Measurements from ENCODE around the gene CNTNAP5. TPM values are rescaled to one million over a fixed set of nuclear protein-coding genes. Genes with fewer than 3 reads are reported as not detected.

Gene CNTNAP5
- total RNA-seq, 4 donors from 2014 or later = not detected

- no peaks in the 10 kb centered on the region for H3K9me3 ChIP-seq
- no peak overlapping the region for H3K27ac ChIP-seq
- no peaks in the 10 kb centered on the region for H3K4me1 ChIP-seq
- TF ChIP-seq EP300 (IDR thresholded peaks at IDR 0.05) (no peak), POLR2AphosphoS5 (IDR thresholded peaks at IDR 0.05) (no peak), CTCF (IDR thresholded peaks at IDR 0.05) (no peak), POLR2A (IDR thresholded peaks at IDR 0.05) (no peak)
- H3K4me3 ChIP-seq = no peak overlapping the region
- no peaks in the 10 kb centered on the region for H3K27me3 ChIP-seq
- no peak for DNase-seq (ENCODE audit: low spot score in 2 of 2)
- WGBS = 65% methylated on average over 7 of the region's 7 CpGs
- H3K36me3 ChIP-seq = no peaks in the 10 kb centered on the region
Measured at GRCh38 chr2:124533226-124533954, 508.3 kb downstream of the CNTNAP5 start.

GRCh38 chr2:124534028-124534427 lies 508.9 kb downstream of the CNTNAP5 start:
- Histone ChIP-seq H3K4me3 (no peak overlapping the region), H3K9me3 (no peaks in the 10 kb centered on the region), H3K27me3 (no peaks in the 10 kb centered on the region), H3K36me3 (no peaks in the 10 kb centered on the region), H3K4me1 (no peaks in the 10 kb centered on the region), H3K27ac (no peak overlapping the region)
- TF ChIP-seq POLR2AphosphoS5 (IDR thresholded peaks at IDR 0.05) = no peak
- no peak for TF ChIP-seq POLR2A (IDR thresholded peaks at IDR 0.05)
- no peak for TF ChIP-seq EP300 (IDR thresholded peaks at IDR 0.05)
- no peak for TF ChIP-seq CTCF (IDR thresholded peaks at IDR 0.05)
- no peak for DNase-seq (ENCODE audit: low spot score in 2 of 2)
- WGBS = 76% methylated on average over 2 of the region's 2 CpGs

- no peaks in the 10 kb centered on the region for H3K4me1 ChIP-seq
- H3K4me3 ChIP-seq = no peak overlapping the region
- no peaks in the 10 kb centered on the region for H3K27me3 ChIP-seq
- H3K36me3 ChIP-seq = no peaks in the 10 kb centered on the region
- no peaks in the 10 kb centered on the region for H3K9me3 ChIP-seq
- 86% methylated on average over 3 of the region's 3 CpGs for WGBS
- no peak for DNase-seq (ENCODE audit: low spot score in 2 of 2)
- TF ChIP-seq POLR2AphosphoS5 (IDR thresholded peaks at IDR 0.05) (no peak), EP300 (IDR thresholded peaks at IDR 0.05) (no peak), POLR2A (IDR thresholded peaks at IDR 0.05) (no peak), CTCF (IDR thresholded peaks at IDR 0.05) (no peak)
- no peak overlapping the region for H3K27ac ChIP-seq
Measured at GRCh38 chr2:124535816-124536215, 510.7 kb downstream of the CNTNAP5 start.

- WGBS = 67% methylated on average over 5 of the region's 5 CpGs
- no peaks in the 10 kb centered on the region for H3K9me3 ChIP-seq
- H3K27me3 ChIP-seq = no peaks in the 10 kb centered on the region
- H3K4me3 ChIP-seq = no peak overlapping the region
- H3K4me1 ChIP-seq = no peaks in the 10 kb centered on the region
- H3K36me3 ChIP-seq = no peaks in the 10 kb centered on the region
- no peak for DNase-seq (ENCODE audit: low spot score in 2 of 2)
- TF ChIP-seq EP300 (IDR thresholded peaks at IDR 0.05) (no peak), CTCF (IDR thresholded peaks at IDR 0.05) (no peak), POLR2AphosphoS5 (IDR thresholded peaks at IDR 0.05) (no peak), POLR2A (IDR thresholded peaks at IDR 0.05) (no peak)
- H3K27ac ChIP-seq = no peak overlapping the region
Measured at GRCh38 chr2:124536591-124536990, 511.5 kb downstream of the CNTNAP5 start.

- Histone ChIP-seq H3K36me3 (no peaks in the 10 kb centered on the region), H3K27ac (no peak overlapping the region), H3K9me3 (no peaks in the 10 kb centered on the region), H3K4me3 (no peak overlapping the region), H3K27me3 (no peaks in the 10 kb centered on the region), H3K4me1 (no peaks in the 10 kb centered on the region)
- no peak for DNase-seq (ENCODE audit: low spot score in 2 of 2)
- WGBS = 94% methylated on average over 2 of the region's 2 CpGs
- TF ChIP-seq EP300 (IDR thresholded peaks at IDR 0.05) = no peak
- TF ChIP-seq POLR2AphosphoS5 (IDR thresholded peaks at IDR 0.05) = no peak
- TF ChIP-seq POLR2A (IDR thresholded peaks at IDR 0.05) = no peak
- TF ChIP-seq CTCF (IDR thresholded peaks at IDR 0.05) = no peak
Measured at GRCh38 chr2:124538549-124538948, 513.5 kb downstream of the CNTNAP5 start.
